ENCODE measurements around the gene TMEM45A. TPM values are rescaled to one million over a fixed set of nuclear protein-coding genes. Genes with fewer than 3 reads are reported as not detected.
A peak's percentile ranks its signal among the peaks of the same experiment; 100 is the strongest.

Gene TMEM45A
- polyA plus RNA-seq, 1 donor from 2014 or later, result 2.4 TPM

DNA sequence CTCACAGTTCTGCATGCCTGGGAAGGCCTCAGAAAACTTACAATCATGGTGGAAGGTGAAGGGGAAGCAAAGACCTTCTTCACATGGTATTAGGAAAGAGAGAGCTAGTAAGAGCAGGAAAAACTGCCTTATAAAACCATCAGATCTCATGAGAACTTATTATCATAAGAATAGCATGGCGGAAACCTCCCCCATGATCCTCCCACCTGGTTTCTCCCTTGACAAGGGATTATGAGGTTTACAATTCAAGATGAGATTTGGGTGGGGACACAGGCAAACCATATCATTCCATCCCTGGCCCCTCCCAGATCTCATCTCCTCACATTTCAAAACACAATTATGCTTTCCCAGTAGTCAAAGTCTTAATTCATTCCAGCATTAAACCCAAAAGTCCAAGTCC is 34.6 kb upstream of the TMEM45A start:
- no peaks in the 10 kb centered on the region for H3K79me2 ChIP-seq (replicated peaks; ENCODE audit: insufficient read depth, low read length)
- no peak for TF ChIP-seq EZH2 (IDR thresholded peaks at IDR 0.05; ENCODE audit: borderline replicate concordance, insufficient read depth, low read length, poor library complexity, severe bottlenecking)
- TF ChIP-seq TAF1 (IDR thresholded peaks at IDR 0.05; ENCODE audit: low read depth), result no peak
- TF ChIP-seq POLR2AphosphoS5 (IDR thresholded peaks at IDR 0.05), result no peak

GRCh38 chr3:100458814-100459213 is 33.6 kb upstream of the TMEM45A start:
- H3K9me2 ChIP-seq (ENCODE audit: insufficient read depth, low read length), result no peaks in the 10 kb centered on the region
- no peaks in the 10 kb centered on the region for H3K9me3 ChIP-seq (ENCODE audit: low read length)
- no peak overlapping the region for H3K4me3 ChIP-seq (ENCODE audit: low read length)
- H4K20me1 ChIP-seq (ENCODE audit: insufficient read depth), result no peaks in the 10 kb centered on the region
- no peaks in the 10 kb centered on the region for H3K36me3 ChIP-seq (ENCODE audit: insufficient read depth, low read length)
- H3K27me3 ChIP-seq (ENCODE audit: insufficient read depth, low read depth, low read length), result no peaks in the 10 kb centered on the region
- TF ChIP-seq EZH2 (IDR thresholded peaks at IDR 0.05; ENCODE audit: borderline replicate concordance, insufficient read depth, low read length, poor library complexity, severe bottlenecking) (no peak), EP300 (conservative IDR thresholded peaks at IDR 0.05; ENCODE audit: poor library complexity, severe bottlenecking) (no peak), TAF1 (IDR thresholded peaks at IDR 0.05; ENCODE audit: low read depth) (no peak), CTCF (IDR thresholded peaks at IDR 0.05; ENCODE audit: poor library complexity, severe bottlenecking) (no peak), REST (IDR thresholded peaks at IDR 0.05; ENCODE audit: borderline replicate concordance) (no peak), MXI1 (conservative IDR thresholded peaks at IDR 0.05; ENCODE audit: poor library complexity, severe bottlenecking) (no peak), RAD21 (conservative IDR thresholded peaks at IDR 0.05) (no peak), SMC3 (conservative IDR thresholded peaks at IDR 0.05; ENCODE audit: poor library complexity) (no peak), POLR2AphosphoS5 (IDR thresholded peaks at IDR 0.05) (no peak)
- H3K27ac ChIP-seq (ENCODE audit: low read length), result no peak overlapping the region
- H3F3A ChIP-seq (ENCODE audit: insufficient read depth, low read length, poor library complexity, severe bottlenecking), result no peaks in the 10 kb centered on the region
- H3K4me2 ChIP-seq (ENCODE audit: low read length), result no peak overlapping the region
- H3K9ac ChIP-seq (ENCODE audit: low read length), result no peak overlapping the region
- H3K79me2 ChIP-seq (replicated peaks; ENCODE audit: insufficient read depth, low read length), result no peaks in the 10 kb centered on the region
- H2AFZ ChIP-seq (ENCODE audit: low read depth, low read length), result no peak overlapping the region

More for the DNA sequence above, 34.6 kb upstream of the TMEM45A start:
- Histone ChIP-seq H3K27ac (ENCODE audit: low read length) (no peak overlapping the region), H3F3A (ENCODE audit: insufficient read depth, low read length, poor library complexity, severe bottlenecking) (no peaks in the 10 kb centered on the region), H3K4me2 (ENCODE audit: low read length) (no peak overlapping the region), H3K9me3 (ENCODE audit: low read length) (no peaks in the 10 kb centered on the region), H3K36me3 (ENCODE audit: insufficient read depth, low read length) (no peaks in the 10 kb centered on the region), H3K9ac (ENCODE audit: low read length) (no peak overlapping the region), H3K27me3 (ENCODE audit: insufficient read depth, low read depth, low read length) (no peaks in the 10 kb centered on the region), H3K9me2 (ENCODE audit: insufficient read depth, low read length) (no peaks in the 10 kb centered on the region), H2AFZ (ENCODE audit: low read depth, low read length) (no peak overlapping the region), H4K20me1 (ENCODE audit: insufficient read depth) (no peaks in the 10 kb centered on the region), H3K4me3 (ENCODE audit: low read length) (no peak overlapping the region)

- H3K27ac ChIP-seq (ENCODE audit: low read length), result no peak overlapping the region
- no peak overlapping the region for H3K9ac ChIP-seq (ENCODE audit: low read length)
- no peak overlapping the region for H2AFZ ChIP-seq (ENCODE audit: low read depth, low read length)
Observed at GRCh38 chr3:100463002-100463401, 29.4 kb upstream of the TMEM45A start.

More at GRCh38 chr3:100463002-100463401, 29.4 kb upstream of the TMEM45A start:
- no peak for TF ChIP-seq MXI1 (conservative IDR thresholded peaks at IDR 0.05; ENCODE audit: poor library complexity, severe bottlenecking)
- peak; percentile 60 for TF ChIP-seq SMC3 (conservative IDR thresholded peaks at IDR 0.05; ENCODE audit: poor library complexity)
- TF ChIP-seq EP300 (conservative IDR thresholded peaks at IDR 0.05; ENCODE audit: poor library complexity, severe bottlenecking), result no peak
- TF ChIP-seq POLR2AphosphoS5 (IDR thresholded peaks at IDR 0.05), result no peak
- TF ChIP-seq RAD21 (conservative IDR thresholded peaks at IDR 0.05), result peak; percentile 65
- no peak for TF ChIP-seq TAF1 (IDR thresholded peaks at IDR 0.05; ENCODE audit: low read depth)
- peak; percentile 63 for TF ChIP-seq CTCF (IDR thresholded peaks at IDR 0.05; ENCODE audit: poor library complexity, severe bottlenecking)
- no peak for TF ChIP-seq REST (IDR thresholded peaks at IDR 0.05; ENCODE audit: borderline replicate concordance)
- Histone ChIP-seq H3K9me2 (ENCODE audit: insufficient read depth, low read length) (no peaks in the 10 kb centered on the region), H3K79me2 (replicated peaks; ENCODE audit: insufficient read depth, low read length) (no peaks in the 10 kb centered on the region), H3K9me3 (ENCODE audit: low read length) (no peaks in the 10 kb centered on the region), H3K4me2 (ENCODE audit: low read length) (no peak overlapping the region), H3K36me3 (ENCODE audit: insufficient read depth, low read length) (no peaks in the 10 kb centered on the region), H4K20me1 (ENCODE audit: insufficient read depth) (no peaks in the 10 kb centered on the region), H3K27me3 (ENCODE audit: insufficient read depth, low read depth, low read length) (no peaks in the 10 kb centered on the region), H3K4me3 (ENCODE audit: low read length) (no peak overlapping the region), H3F3A (ENCODE audit: insufficient read depth, low read length, poor library complexity, severe bottlenecking) (no peaks in the 10 kb centered on the region)

All from neural cell (in vitro differentiated cells).